Activated T-cell treated with anti-CD3 and anti-CD28 coated beads for 48 hours (primary cell): Measurements from ENCODE around the gene GFAP.
"Not testable (repeated sequence)": the region's sequence is repeated elsewhere in the genome, so short reads cannot be mapped to it uniquely, and the experiment has no call there.

Experiments
- DNase-seq: peaks from one replicate; pipeline ENCODE4 v3.0.0-alpha.2; 2020; ENCODE audit warnings: low read depth

GFAP gene

DNA sequence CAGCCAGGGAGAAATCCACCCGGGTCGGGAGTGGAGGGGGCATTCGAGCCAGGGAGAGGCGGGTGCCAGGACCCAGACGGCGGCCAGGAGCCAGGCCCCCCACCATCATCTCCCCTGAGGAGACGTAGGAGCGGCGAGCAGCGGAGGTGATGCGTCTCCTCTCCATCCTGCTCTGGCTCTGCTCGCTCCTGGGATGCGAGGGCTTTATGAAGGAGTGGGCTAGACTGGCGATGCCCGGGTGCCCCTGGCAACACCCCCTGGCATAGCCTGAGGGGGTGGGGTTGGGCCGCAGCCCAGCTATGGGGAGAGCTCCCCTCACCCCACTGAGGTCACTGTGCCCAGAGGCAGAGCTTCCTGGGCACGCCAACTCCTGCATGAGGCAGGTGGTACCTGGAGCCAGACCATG lies at the start of gene GFAP:
GFAP (minus strand) TSS at position 180 of the 406 bp plus-strand sequence; CDS start at position 166, 14 bp downstream.
- no peak for DNase-seq

DNA sequence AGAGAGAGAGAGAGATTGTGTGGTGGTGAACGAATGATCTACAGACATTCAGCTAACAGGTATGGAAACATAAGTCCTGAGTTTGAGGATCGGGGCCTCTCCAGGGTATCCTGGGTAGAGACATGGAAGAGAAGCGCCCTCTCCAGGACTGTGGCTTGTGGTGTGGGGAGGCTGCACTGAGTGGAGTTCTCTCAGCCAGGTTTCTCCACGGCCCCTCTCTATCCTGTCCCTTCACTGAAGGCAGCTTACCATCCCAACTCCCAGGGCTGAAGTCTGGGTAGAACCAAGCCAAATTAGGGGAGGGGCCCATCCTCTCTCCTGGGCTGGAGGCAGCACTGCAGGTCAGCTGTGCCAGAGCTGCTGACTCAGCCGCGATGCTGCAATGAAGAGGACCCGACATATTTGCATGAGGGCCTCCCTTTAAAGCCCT lies 46.6 kb upstream of the GFAP start:
- no peak for DNase-seq

DNA sequence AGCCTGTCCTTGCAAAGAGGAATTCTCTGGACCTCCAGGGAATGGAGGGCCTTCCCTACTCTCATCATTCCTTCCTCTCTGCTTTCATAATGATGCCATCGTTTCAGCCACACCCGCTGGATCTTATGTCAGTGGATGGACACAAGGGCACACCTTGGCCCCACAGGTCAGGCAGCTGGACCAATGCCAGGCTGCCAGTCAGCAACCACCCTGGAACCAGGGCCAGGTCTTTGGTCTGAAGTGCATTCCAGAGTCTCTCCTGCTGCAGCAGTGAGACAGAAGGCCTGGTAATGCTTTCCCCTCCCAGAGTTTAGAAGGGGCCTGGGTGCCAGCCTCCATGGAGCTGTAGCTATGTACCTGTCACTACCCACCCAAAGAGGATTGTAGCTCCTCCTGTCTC lies 45.4 kb upstream of the GFAP start:
- no peak for DNase-seq

DNA sequence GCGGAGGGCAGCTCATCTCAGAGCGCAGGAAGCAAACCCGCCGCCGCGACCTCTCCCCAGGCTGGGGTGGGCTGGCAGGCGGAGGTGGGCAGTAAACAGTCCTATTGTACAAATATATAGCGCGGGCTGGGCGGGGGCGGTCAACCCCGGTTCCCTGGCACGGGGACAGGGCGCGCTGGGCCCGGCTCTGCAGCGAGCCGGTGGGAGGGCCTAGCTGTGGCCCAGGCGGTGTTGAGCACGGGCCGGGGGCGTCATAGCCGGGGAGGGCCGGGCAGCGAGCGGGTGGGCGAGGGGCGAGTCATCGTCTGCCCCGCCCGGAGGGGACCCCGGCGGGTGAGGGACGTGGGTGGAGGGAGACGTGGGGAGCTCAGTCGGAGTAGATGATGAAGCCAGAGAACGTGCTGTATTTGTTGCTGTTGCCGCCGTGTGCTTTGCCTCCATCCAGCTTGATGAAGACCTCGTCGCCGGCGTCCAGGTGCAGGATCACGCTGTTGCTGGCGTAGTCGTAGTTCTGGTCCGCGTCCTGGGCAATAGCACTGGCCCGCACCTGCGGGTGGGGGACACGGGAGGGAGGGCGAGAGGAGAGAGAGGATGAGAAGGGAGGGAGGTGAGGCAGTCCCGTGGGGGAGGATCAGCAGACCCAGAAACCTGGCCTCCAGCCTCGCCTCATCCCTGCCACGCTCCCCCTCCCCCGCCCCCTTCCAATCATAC lies 44.7 kb upstream of the GFAP start:
- DNase-seq = no peak

DNA sequence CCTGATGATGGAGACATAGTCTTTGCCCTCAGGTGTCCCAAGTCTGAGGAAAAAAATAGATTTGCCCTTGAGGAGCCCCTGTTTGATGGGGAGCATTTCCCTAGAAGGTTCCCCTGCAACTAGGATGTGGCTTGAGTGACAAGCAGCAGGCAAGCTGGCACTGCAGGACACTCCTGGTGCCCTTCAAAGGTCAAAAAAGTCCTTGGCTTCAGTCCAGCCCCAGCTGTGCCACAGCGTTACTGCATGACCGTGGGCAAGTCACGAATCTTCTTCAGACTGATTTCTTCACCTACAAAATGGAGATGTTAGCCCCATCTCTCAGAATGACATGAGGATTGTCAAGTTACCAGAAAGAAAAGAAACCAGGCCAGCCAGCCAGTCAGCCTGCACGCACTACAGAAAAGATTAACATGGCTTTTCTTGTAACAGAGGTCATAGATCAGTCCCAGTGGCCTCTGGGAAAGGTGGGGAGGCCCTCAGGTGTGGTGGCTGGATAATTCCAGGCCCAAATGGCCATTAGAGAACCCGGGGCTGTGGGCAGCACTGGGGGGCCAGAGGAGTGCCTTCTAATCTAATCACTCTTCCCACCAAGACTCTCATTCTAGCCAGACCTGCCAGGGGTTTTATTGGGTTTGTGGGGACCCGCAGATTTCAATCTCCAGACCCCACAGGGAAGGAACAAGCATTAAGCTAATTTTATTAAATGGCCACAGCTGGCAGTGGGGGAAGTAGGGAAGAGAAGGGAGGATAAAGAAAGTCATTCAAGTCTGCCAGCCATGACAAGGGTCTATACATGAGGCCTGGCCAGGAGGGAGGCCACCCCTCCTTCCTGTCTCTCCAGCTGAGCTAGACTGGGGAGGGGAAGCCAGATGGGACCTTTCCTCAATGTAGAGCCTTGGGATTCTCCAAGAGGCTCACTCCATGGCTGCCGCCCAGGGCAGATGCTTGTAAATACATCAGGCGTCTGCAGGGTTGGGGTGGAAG lies 42.0 kb upstream of the GFAP start:
- no peak for DNase-seq

DNA sequence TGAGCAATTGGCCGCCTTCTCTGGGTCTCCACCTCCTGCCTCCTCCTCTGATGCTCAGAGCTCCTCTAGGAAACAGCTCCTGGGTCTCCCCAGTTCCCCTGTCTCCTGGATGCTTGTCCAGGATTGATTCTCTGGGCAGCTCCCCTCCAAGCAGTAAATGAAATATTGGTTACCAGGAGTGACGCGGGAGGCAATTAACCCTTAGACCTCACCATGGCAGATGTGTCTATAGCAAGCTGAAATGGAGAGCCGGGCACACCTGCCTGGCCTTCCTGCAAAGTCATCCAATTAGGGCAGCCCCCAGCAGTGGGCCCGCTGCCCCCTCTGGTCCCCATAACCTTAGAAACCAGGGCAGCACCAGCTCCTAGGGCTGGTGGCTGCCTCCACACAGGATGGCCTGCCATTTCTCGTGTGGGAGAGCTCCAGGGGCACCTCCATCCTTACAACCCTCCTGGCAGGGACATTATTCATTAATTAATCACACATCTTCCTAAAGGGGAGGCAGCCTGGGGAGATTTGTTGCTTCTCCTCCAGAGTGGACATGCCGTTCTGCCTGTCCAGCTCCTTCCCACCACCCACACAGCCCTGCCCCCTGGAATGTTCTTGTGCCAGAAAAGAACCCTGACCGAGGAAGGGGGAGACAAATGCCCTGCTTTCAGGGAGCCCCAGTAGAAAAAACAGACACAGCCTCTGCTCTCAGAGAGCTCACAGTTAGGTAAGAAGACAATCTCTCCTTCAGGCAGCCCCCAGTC lies 40.5 kb upstream of the GFAP start:
- DNase-seq = no peak

DNA sequence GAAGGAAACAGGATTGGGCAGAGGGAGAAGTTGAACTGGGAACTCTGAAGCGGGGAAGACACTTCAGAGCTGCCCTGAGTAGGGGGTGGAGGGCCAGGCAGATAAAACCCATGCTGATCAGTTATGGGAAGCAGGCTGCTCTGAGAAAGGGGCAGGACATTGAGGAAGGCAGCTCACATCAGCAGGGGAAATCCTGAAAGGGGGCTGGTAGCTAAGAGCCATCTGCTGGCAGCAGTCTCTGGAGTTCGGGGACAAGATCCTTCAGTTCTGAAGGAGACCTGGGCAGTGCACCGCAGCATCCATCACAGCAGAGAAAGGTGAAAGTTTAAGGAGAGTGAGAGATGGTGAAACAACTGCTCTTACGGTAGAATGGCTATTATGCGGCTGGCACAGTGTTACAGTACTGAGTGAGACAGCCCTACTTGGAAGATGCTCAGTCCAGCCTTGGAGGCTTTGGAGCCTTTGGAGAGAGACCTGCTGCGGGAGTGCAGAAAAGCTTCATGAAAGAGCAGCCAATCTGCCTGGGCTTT lies 37.7 kb upstream of the GFAP start:
- no peak for DNase-seq

DNA sequence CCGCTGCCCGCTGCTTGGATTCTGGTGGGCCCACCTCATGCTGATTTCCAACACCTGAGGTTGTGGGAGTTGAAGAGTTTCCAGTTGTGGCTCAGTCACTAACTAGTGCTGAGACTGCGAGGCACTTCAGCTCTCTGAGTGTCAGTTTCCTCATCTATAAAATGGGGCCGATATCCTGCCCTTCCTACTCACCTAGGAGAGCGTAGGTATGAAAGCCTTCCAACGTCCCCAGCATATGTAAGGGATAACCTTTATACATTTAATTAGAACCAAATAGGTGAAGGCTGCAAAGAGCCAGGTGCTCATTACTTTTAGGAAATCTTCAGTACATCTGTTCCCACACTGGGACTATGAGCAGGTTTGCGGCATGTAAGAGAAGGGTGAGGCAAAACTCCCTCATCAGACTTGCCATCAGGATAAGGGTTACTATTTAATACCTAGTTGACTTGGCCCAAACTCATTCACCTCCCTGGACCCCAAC lies 33.1 kb upstream of the GFAP start:
- no peak for DNase-seq

DNA sequence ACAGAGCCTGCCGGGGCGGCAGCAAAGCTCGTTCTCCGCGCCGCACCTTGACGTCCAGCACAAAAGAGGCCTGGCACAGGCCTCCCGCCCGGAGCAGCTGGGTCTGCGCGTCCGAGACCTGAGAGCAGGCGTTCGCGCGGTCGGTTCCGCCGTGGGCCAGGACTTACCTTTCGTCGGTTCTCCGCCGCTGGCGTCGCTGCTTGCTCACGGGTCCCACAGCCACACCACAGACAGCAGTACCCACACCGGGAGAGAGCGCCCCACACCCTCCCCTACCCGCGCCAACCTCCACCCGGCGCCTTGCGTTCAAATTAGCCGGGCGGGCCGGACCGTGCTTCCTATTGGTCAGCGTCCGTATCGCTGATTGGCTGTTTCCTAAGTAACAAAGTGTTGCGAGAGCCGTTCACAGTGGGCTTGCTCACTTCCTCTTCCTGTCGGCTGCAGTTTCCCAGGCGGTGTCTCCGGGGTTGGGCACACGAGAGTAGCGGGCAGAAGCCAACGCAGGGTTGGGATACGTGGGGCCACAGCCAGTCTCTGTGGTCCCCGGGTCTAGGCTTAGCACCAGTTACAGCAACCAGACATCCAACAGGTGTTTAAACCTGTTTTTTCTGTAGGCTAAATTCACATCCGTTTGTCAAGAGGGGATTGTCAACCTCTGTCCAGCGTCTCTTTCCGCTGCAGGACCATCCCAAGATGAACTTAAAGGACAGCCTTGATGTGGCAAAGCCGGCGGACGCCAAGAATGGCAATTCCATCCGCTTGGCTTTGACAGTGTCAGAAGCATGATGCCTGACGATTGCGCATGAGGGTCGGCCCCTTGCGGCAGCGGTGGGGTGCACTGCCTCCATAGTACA lies 32.4 kb upstream of the GFAP start, which contains the start of gene KIF18B:
KIF18B (minus strand) TSS at position 313 of the 854 bp plus-strand sequence. CDS start 11,429 bp downstream, outside the sequence.
- DNase-seq = peak; percentile 89

DNA sequence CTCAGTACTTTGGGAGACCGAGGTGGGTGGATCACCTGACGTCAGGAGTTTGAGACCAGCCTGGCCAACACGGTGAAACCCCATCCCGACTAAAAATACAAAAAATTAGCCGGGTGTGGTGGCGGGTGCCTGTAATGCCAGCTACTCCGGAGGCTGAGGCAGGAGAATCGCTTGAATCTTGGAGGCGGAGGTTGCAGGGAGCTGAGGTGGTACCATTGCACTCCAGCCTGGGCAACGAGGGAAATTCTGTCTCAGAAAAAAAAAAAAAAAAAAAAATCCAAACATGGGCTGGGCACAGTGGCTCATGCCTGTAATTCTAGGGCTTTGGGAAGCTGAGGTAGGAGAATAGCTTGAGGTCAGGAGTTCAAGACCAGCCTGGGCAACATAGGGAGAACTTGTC lies 30.4 kb upstream of the GFAP start:
- not testable (repeated sequence) for DNase-seq

DNA sequence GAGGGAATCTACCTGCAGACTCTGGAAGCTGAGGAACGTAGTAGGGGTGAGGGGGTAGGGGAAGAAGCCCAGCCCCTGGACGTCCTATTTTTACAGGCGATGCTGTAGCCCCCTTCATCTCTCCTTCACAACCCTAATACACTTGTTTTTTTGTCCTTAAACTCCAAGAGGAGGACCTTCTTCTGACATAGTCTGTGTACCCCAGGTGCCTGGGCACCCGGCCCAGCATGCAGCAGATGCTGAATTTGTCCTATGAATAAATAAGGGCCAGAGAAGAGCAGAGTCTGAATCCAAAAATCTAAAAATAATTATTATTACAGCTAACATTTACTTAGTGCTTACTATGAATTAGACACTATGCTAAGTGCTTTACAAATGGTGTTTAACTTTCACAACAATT lies 27.2 kb upstream of the GFAP start:
- DNase-seq = no peak

DNA sequence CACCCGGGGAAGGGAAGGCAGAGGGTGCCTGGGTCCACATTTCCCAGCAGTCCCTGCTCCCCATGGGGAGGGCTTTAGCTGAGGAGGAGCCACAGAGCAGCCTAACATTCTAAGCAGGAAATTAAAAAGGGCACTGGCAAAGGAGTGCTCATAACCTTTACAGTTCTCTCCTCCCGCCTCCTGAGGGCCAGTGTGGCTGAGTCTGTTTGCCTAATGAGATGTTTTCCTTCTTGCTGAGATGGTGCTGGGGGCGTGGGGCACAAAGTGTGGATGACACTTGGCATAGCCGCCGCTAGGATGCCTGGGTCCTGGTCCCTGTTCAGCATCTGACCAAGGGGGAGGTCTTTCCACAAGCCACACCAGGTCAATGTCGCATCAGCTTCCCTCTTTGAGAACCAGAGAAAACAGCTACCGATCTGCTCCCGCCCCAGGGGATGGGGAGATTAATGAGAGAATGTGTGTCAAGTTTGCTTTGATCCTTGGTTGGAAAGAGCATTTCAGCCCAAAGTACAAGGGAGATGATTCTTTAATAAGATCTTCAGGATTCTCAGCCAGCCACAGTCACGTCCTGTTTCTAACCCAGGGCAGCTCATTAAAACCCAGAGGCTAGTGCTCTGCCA lies 26.5 kb upstream of the GFAP start:
- no peak for DNase-seq

DNA sequence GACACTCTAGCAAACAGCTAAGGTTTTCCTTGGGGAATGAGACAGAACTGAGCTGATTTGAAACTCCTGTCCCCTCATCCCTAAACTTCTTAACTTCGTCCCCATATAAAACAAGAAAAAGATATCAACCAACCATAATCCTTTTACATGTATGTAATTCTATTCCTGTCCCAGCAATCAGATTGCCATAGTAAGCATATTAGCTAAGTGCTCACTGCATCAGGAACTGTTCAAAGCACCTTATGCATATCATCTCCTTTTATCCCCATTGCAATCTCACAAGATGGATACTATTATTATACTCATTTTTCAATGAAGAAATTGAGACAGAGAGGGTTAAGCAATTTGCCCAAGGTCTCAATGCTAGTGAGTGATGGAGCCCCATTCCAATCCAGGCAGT lies 25.5 kb upstream of the GFAP start:
- DNase-seq = no peak

DNA sequence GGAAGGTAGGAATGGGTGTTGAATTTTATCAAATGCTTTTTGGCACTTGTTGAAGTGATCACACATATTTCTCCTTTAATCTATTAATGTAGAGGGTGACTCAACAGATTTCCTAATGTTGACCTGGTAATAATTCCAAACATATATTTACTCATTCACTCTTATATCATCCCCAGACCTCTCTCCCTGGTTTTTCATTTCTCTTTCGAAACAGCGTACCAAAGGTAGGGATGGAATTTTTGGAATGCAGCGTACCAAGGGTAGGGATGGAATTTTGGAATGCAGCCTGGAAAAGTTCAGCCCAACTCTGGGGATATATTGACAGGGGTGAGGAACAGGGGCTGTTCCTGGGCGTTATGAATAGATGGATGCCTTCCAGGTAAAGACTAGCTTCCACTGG lies 25.0 kb upstream of the GFAP start:
- DNase-seq = no peak

DNA sequence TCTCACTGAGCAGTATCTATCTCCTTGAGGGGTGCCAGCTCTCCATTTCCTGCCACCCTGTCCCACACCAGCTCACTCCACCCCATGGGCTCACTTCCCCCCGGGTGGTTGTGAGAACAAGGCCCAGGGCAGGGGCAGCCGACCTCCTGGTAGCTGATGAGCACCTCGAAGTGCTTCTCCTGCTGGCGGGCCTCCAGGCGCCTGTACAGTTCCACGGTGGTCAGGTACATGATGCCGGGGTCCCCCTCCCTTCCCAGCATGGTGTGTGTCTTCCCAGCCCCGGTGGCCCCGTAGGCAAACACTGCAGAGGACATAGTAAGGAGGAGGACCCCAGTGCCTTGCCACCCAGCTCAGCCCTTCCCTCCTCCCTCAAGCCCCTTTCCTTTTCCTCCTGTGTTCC lies 19.8 kb upstream of the GFAP start:
- DNase-seq = no peak

DNA sequence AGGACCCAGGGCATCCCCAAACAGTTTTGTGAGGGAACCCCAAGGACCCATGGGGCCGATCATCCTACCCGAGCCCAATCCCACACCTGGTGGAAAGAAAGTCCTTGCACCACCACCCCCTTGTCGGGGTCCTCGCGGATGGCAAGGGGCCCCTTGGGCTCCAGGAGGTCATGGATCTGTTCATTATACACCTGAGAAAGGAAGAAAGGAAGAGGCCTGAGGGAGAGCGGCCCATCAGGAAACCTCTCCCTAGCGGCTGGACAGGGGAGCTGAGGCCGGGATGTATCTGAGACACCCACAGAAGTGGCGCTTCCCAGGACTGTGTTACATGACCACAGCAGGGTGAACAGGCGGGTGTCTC lies 19.4 kb upstream of the GFAP start:
- no peak for DNase-seq

DNA sequence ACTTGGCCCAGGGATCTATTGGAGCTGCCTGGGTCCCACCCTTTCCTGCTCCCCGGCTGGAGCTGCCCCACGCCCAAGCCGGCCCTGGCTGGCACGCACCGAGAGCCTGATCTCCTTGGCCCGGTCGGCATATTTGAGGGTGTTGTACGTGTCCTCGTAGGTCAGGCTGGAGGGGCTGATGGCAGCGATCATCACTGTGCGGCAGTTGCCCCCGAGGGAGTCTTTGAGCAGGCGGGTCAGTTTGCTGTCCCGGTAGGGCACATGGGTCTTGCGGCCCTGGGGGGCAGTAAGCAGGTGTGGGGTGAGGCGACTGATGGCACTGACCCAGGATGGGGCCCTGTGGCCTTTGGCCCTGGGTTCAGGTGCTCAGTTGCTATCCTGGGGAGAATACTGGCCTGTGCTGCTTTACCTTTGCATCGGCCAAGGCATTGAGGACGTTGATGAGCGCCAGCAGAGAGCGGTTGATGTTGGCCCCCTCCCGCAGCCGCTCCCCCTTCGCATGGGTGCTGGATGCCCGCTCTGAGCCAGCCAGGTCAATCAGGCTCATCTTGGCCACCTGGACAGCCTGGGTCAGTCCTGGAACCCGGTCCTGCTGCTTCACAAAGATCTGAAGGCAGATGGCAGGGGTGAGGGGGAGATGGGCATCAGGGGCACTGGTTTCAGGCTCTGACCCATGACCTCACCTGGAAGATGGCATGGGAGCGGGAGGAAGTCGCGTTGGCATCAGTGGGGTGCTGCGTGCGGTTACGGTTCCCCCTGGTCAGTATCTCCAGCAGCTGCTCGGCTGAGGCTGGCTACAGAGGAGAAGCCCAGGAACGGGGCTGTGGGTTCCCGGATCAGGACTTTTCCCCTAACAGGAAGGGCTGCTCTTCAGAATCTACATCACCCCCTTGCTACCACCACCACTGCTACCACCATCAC lies 18.8 kb upstream of the GFAP start:
- DNase-seq = no peak

DNA sequence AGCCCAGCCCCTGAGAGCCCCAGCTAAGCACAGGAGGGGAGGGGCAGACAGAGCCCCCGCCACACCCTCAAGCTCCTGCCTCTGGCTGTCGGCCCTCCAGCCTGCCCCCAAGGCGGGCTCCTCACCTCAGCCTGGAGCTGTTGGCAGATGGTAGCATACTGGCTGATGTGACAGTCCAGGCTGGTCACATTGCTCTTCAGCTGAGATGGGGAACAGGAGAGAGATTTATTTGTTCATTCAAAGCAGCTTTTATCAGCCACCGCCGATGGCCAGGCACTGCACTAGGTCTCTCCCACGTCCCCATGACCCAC lies 17.4 kb upstream of the GFAP start:
- no peak for DNase-seq

DNA sequence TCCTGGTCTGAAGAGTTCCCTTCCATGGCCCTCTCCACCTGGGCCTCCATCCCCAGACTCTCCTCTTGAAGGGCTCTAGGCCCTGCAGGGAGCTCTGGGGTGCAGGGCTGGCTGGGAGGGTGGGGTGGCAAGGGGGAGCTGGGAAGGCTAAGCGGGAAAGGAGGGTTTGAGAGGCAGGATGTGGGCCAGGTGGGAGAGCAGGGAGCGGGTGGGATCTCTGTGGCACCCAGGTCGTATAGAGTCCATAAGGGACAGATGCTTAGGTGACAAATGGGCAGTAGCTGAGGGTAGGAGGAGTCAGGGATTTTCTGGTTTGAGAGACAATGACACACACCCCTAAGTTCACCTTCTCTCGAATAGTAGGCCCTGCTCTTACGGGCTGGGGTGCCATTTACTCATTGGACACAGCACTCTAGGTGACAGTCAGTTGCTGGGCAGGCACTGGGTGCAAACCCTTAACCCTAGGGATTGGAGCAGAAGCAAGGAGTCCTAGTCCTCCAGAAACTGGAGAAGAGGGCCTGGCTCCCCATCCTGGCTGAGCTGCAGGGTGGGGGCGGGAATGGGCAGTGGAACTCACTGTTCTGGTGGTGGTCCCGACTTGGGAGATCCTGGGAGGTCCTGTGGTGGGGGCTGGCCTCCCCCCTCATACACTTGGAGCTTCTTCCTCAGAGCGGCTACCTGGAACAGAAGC lies 16.9 kb upstream of the GFAP start:
- no peak for DNase-seq
